ENCODE data around the gene PHRF1.

The PHRF1 gene

DNA sequence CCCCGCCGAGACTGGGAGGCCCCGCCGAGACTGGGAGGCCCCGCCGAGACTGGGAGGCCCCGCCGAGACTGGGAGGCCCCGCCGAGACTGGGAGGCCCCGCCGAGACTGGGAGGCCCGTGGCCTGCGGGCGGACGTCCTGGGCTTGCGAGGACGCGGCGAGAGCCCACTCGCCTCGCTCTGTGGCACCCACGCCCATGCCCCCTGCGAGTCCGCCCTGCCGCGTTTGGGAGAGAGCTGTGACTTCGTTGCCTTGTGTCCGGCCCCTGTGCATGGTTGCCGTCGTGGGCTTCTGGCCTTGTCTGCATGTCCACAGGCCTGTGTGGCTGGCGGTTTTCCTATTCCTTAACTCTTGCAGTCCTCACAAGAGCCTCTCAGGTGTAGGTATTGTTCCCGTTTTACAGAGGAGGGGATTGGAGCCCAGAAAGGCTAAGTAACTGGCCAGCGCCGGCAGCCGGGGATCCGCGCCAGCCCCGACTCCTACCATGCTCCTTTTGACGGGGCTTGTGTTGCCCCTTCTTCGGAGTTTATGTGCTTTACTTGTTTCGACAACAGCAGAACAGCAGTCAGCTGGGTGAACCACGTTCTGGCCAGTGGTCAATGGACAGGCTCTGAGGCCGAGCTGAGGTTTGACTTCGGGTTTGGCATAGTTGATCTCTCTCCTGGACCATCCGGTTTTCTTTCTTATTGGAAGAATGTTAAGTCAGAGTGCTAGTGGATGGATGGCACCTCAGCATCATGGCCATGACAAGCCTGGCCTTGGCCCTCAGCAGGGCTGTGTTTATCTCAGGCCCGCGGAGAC is 741 bp downstream of the PHRF1 start:
- Histone ChIP-seq H3K4me1 (ENCODE audit: control insufficient read depth, insufficient read depth, low read length) (peaks cover 15% of the 10 kb centered on the region), H3K36me3 (ENCODE audit: control insufficient read depth, insufficient read depth, low read length) (peaks cover 7% of the 10 kb centered on the region), H3K9me3 (ENCODE audit: control insufficient read depth, low read length) (no peaks in the 10 kb centered on the region), H3K4me3 (ENCODE audit: insufficient read depth, low read depth, low read length) (peak overlapping the region; percentile 66), H3K27ac (ENCODE audit: insufficient read depth, low read depth, low read length, poor library complexity, severe bottlenecking) (no peak overlapping the region), H3K27me3 (ENCODE audit: control insufficient read depth, insufficient read depth, low read length, poor library complexity, severe bottlenecking) (peaks cover 16% of the 10 kb centered on the region)
- 8 to 9% methylated on average over 46 of the region's 48 CpGs for WGBS, 2 experiments

DNA sequence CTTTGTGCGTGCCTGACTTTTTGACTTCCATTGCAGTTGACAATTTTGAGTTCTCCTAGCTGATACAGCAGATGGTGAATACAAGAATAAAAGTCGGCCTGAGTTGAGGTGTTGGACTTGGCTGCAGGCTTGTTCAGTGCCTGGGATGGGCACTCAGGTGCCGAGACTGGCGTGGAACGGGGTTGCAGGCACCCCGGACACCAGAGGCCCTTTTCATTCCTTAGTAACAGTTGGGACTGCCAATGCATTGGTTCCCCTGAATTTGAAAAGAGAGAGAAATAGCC is 1.3 kb downstream of the PHRF1 start:
- 84 to 86% methylated on average over 6 of the region's 6 CpGs for WGBS, 2 experiments

DNA sequence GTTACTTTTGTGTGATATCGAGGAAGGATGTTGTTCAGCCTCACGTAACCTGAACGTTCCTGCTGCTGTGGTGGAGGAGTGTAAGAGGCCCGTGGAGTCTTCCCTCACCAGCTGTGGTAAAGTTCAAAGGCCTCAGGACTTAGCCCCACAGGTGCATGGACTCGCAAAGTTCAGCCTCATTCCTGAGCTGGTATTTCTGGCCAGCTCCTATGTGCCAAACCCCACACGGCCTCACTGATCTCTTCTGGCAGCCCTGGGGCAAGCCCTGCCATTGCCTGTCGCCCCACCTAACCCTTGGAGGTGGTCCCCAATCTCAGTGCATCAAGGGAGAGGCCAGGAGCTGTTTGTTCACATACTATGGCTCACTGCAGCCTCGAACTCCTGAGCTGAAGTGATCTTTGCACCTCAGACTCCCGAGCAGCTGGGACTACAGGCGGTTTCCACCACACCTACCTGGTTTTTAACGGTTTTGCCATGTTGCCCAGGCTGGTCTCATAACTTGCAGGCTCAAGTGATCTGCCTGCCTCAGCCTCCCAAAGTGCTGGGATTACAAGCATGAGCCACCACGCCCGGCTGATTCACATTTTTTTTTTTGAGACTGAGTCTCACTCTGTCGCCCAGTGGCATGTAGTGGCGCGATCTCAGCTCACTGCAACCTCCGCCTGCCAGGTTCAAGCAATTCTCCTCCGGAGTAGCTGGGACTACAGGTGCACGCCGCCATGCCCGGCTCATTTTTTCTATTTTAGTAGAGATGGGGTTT is 2.2 kb downstream of the PHRF1 start:
- H3K4me1 ChIP-seq (ENCODE audit: control insufficient read depth, insufficient read depth, low read length): peaks cover 14% of the 10 kb centered on the region
- H3K4me3 ChIP-seq (ENCODE audit: insufficient read depth, low read depth, low read length): no peak overlapping the region

More for the DNA sequence above, 1.3 kb downstream of the PHRF1 start:
- Histone ChIP-seq H3K4me1 (ENCODE audit: control insufficient read depth, insufficient read depth, low read length) (peaks cover 14% of the 10 kb centered on the region), H3K36me3 (ENCODE audit: control insufficient read depth, insufficient read depth, low read length) (peaks cover 7% of the 10 kb centered on the region), H3K27ac (ENCODE audit: insufficient read depth, low read depth, low read length, poor library complexity, severe bottlenecking) (no peak overlapping the region), H3K9me3 (ENCODE audit: control insufficient read depth, low read length) (no peaks in the 10 kb centered on the region), H3K27me3 (ENCODE audit: control insufficient read depth, insufficient read depth, low read length, poor library complexity, severe bottlenecking) (peaks cover 16% of the 10 kb centered on the region), H3K4me3 (ENCODE audit: insufficient read depth, low read depth, low read length) (peak overlapping the region; percentile 66)

DNA sequence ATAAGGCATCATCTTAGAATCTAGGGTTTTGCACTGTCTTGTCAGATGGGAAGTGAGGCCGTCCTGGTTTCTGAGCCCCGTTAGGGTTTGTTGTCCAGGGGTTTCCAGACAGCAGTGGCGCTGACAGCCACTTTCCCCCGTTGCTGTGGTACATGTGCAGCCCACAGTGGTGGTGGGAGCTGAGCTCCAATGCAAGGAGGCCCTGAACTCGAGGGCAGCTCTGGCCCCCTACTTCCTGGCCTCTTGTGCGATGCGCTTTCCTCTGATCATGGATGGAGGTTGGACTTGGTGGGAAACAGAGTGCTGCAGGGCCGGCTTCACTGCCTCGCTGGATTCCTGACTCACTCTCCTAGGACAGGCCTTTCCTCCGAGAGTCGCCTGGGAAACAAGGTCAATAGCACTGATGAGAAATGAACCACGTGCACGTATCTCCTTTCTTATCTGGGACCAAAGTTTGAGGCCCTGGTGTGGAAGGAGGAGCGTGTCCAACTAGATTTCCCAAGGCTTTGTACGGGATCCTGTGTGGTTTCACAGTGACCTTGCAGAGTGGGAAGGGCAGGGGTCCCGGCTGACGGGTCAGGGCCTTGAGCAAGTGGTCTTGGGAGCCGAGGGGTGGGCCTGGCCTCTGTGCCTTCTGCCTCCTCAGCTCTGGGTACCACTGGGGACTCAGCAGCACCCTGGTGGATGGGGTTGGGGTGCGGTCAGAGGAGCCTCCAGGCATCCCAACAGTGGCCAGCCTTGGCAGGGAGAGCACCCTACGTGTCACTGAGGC is 3.7 kb downstream of the PHRF1 start:
- H3K36me3 ChIP-seq (ENCODE audit: control insufficient read depth, insufficient read depth, low read length): peaks cover 17% of the 10 kb centered on the region
- H3K4me3 ChIP-seq (ENCODE audit: insufficient read depth, low read depth, low read length): no peak overlapping the region
- no peaks in the 10 kb centered on the region for H3K9me3 ChIP-seq (ENCODE audit: control insufficient read depth, low read length)
- 96% methylated on average over 20 of the region's 20 CpGs for WGBS, 2 experiments
- H3K27ac ChIP-seq (ENCODE audit: insufficient read depth, low read depth, low read length, poor library complexity, severe bottlenecking): no peak overlapping the region
- peaks cover 10% of the 10 kb centered on the region for H3K4me1 ChIP-seq (ENCODE audit: control insufficient read depth, insufficient read depth, low read length)
- peaks cover 6% of the 10 kb centered on the region for H3K27me3 ChIP-seq (ENCODE audit: control insufficient read depth, insufficient read depth, low read length, poor library complexity, severe bottlenecking)

More for the DNA sequence above, 2.2 kb downstream of the PHRF1 start:
- WGBS, 2 experiments: 94% methylated on average over 21 of the region's 21 CpGs
- H3K36me3 ChIP-seq (ENCODE audit: control insufficient read depth, insufficient read depth, low read length): peaks cover 12% of the 10 kb centered on the region
- no peaks in the 10 kb centered on the region for H3K9me3 ChIP-seq (ENCODE audit: control insufficient read depth, low read length)
- no peak overlapping the region for H3K27ac ChIP-seq (ENCODE audit: insufficient read depth, low read depth, low read length, poor library complexity, severe bottlenecking)
- peaks cover 16% of the 10 kb centered on the region for H3K27me3 ChIP-seq (ENCODE audit: control insufficient read depth, insufficient read depth, low read length, poor library complexity, severe bottlenecking)

DNA sequence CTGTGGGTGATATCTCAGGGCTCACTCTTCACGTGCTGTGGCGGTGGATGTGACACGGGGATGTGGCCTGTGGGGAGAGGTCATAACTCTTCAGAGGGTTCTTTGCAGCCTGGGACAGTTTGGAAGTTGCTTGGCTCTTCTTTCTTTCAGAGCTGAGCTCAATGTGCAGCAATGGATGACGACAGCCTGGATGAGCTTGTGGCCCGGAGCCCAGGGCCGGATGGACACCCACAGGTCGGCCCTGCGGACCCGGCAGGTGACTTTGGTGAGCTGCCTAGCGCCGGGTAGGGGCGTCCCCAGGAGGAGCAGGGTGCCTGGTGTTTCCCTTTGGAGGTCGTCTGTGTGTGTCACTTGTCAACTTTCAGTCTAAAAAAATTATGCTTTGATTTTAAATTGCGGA is 5.1 kb downstream of the PHRF1 start:
- H3K27ac ChIP-seq (ENCODE audit: insufficient read depth, low read depth, low read length, poor library complexity, severe bottlenecking): no peak overlapping the region
- no peak overlapping the region for H3K4me3 ChIP-seq (ENCODE audit: insufficient read depth, low read depth, low read length)
- 95 to 97% methylated on average over 14 of the region's 14 CpGs for WGBS, 2 experiments
- no peaks in the 10 kb centered on the region for H3K27me3 ChIP-seq (ENCODE audit: control insufficient read depth, insufficient read depth, low read length, poor library complexity, severe bottlenecking)
- no peaks in the 10 kb centered on the region for H3K9me3 ChIP-seq (ENCODE audit: control insufficient read depth, low read length)
- peaks cover 21% of the 10 kb centered on the region for H3K36me3 ChIP-seq (ENCODE audit: control insufficient read depth, insufficient read depth, low read length)
- H3K4me1 ChIP-seq (ENCODE audit: control insufficient read depth, insufficient read depth, low read length): peaks cover 10% of the 10 kb centered on the region

DNA sequence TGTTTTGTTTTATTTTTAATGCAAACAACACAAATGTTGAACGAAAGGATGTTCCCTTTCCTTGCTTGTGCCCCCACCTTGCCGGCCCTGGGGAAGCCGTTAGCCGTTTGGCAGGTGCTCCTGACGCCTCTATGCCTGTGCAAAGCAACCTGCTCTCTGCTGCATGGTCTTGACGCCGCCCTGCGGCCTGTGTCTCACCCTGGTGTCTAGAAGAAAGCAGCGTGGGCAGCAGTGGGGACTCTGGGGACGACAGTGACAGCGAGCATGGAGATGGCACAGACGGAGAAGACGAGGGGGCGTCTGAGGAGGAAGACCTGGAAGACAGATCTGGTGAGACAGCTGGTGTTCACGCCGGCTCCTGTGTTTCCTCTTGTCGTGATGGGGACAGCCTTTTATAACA is 5.5 kb downstream of the PHRF1 start:
- no peak overlapping the region for H3K27ac ChIP-seq (ENCODE audit: insufficient read depth, low read depth, low read length, poor library complexity, severe bottlenecking)
- peaks cover 10% of the 10 kb centered on the region for H3K4me1 ChIP-seq (ENCODE audit: control insufficient read depth, insufficient read depth, low read length)
- WGBS, 2 experiments: 96% methylated on average over 17 of the region's 17 CpGs
- H3K4me3 ChIP-seq (ENCODE audit: insufficient read depth, low read depth, low read length): no peak overlapping the region
- H3K9me3 ChIP-seq (ENCODE audit: control insufficient read depth, low read length): no peaks in the 10 kb centered on the region
- H3K27me3 ChIP-seq (ENCODE audit: control insufficient read depth, insufficient read depth, low read length, poor library complexity, severe bottlenecking): no peaks in the 10 kb centered on the region
- H3K36me3 ChIP-seq (ENCODE audit: control insufficient read depth, insufficient read depth, low read length): peaks cover 26% of the 10 kb centered on the region

DNA sequence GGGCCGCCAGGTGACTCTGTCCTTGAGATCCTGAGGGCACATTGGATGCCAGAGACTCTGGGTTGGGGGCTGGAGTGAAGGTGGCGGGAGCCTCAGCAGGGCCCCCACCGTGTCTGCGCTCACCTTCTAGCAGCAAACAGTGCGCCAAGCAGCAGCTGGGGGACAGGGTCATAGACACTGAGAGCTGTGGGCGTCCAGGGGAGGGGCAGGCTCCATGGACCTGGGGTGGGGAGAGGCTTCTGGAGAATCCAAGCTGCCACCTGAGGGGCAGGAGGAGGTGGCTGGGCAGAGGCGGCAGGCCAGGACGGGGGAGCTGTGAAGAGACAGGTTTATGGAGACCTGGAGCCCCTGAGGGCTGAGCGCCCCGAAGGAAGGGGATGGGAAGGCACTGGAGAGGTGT is 8.0 kb downstream of the PHRF1 start:
- WGBS, 2 experiments: 94 to 97% methylated on average over 10 of the region's 10 CpGs
- Histone ChIP-seq H3K9me3 (ENCODE audit: control insufficient read depth, low read length) (no peaks in the 10 kb centered on the region), H3K36me3 (ENCODE audit: control insufficient read depth, insufficient read depth, low read length) (peaks cover 36% of the 10 kb centered on the region), H3K4me3 (ENCODE audit: insufficient read depth, low read depth, low read length) (no peak overlapping the region), H3K4me1 (ENCODE audit: control insufficient read depth, insufficient read depth, low read length) (no peaks in the 10 kb centered on the region), H3K27ac (ENCODE audit: insufficient read depth, low read depth, low read length, poor library complexity, severe bottlenecking) (no peak overlapping the region), H3K27me3 (ENCODE audit: control insufficient read depth, insufficient read depth, low read length, poor library complexity, severe bottlenecking) (no peaks in the 10 kb centered on the region)

DNA sequence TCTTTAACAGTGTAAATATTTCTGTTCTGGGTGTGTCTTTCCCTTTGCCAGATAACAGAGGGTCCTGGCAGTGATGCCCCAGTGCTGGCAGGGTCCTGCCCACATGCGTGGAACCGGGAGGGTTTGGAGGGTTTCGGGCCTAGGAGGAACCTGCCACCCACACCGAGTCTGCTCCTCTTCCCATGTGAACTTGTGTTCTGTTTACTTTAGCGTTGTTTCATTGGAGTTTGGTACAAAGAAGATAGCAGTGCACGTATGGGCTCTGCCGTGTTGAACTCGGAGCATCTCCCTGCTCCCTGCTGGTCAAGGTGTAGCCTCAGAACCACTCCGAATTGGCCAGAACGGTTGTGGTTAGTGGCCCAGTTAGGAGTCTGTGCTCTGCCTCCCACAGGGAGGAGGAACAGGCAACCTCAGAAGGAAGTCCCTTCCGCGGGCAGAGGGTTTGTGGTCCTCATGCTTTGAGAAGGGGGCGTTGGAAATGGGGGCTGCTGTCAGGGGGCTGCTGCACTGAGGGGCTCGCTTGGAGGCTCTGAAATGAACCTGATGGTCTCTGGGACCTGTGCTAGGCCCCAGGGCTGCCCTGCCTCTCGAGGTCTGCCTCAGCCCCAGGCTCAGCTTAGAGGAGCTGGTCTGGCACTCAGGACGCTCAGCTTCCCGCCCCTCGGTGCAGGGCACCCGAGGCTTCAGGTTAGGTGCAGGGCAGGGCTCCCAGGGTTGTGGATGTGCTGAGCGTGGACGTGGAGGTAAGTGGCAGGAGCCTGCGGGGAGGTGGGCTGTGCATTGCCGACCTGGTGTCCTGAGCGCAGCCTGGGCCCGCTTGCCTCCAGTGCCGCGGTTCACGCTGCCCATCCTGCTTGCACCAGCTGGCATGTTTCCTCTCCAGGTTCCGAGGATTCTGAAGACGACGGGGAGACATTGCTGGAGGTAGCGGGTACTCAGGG is 10.4 kb downstream of the PHRF1 start:
- 95 to 97% methylated on average over 32 of the region's 32 CpGs for WGBS, 2 experiments
- no peak overlapping the region for H3K27ac ChIP-seq (ENCODE audit: insufficient read depth, low read depth, low read length, poor library complexity, severe bottlenecking)
- no peaks in the 10 kb centered on the region for H3K27me3 ChIP-seq (ENCODE audit: control insufficient read depth, insufficient read depth, low read length, poor library complexity, severe bottlenecking)
- H3K4me1 ChIP-seq (ENCODE audit: control insufficient read depth, insufficient read depth, low read length): no peaks in the 10 kb centered on the region
- no peaks in the 10 kb centered on the region for H3K9me3 ChIP-seq (ENCODE audit: control insufficient read depth, low read length)
- no peak overlapping the region for H3K4me3 ChIP-seq (ENCODE audit: insufficient read depth, low read depth, low read length)
- H3K36me3 ChIP-seq (ENCODE audit: control insufficient read depth, insufficient read depth, low read length): peaks cover 50% of the 10 kb centered on the region

DNA sequence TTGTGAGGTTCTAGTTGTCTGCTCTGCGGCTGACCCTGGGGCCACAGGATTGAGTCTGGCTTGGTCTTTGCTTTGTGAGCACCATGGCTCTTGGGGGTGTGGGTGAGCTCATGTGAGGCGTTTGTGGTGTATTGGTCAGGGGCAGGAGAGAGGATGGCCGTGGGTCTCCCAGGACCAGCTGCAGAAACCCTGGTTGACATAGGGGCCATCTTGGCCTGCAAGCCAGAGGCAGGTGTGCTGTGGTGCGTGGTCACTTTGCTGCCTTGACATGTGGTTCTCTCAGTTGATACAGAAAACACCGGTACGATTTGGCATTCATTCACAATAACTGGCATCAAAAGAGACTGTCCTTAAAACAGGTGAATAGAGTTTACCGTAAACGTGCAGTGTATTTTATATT is 11.3 kb downstream of the PHRF1 start:
- H3K27me3 ChIP-seq (ENCODE audit: control insufficient read depth, insufficient read depth, low read length, poor library complexity, severe bottlenecking): no peaks in the 10 kb centered on the region
- no peak overlapping the region for H3K27ac ChIP-seq (ENCODE audit: insufficient read depth, low read depth, low read length, poor library complexity, severe bottlenecking)
- peaks cover 52% of the 10 kb centered on the region for H3K36me3 ChIP-seq (ENCODE audit: control insufficient read depth, insufficient read depth, low read length)
- no peak overlapping the region for H3K4me3 ChIP-seq (ENCODE audit: insufficient read depth, low read depth, low read length)
- H3K9me3 ChIP-seq (ENCODE audit: control insufficient read depth, low read length): no peaks in the 10 kb centered on the region
- 96 to 97% methylated on average over 8 of the region's 8 CpGs for WGBS, 2 experiments
- no peaks in the 10 kb centered on the region for H3K4me1 ChIP-seq (ENCODE audit: control insufficient read depth, insufficient read depth, low read length)
